ENCODE results near the gene GEMIN7. TPM values are rescaled to one million over a fixed set of nuclear protein-coding genes. Genes with fewer than 3 reads are reported as not detected.

Gene GEMIN7
- total and polyA plus RNA-seq, 2 of the 13 experiments (the other 11 are each of a cell fraction or from before 2014, with no cell fraction given): 24.1 to 30.6 TPM

DNA sequence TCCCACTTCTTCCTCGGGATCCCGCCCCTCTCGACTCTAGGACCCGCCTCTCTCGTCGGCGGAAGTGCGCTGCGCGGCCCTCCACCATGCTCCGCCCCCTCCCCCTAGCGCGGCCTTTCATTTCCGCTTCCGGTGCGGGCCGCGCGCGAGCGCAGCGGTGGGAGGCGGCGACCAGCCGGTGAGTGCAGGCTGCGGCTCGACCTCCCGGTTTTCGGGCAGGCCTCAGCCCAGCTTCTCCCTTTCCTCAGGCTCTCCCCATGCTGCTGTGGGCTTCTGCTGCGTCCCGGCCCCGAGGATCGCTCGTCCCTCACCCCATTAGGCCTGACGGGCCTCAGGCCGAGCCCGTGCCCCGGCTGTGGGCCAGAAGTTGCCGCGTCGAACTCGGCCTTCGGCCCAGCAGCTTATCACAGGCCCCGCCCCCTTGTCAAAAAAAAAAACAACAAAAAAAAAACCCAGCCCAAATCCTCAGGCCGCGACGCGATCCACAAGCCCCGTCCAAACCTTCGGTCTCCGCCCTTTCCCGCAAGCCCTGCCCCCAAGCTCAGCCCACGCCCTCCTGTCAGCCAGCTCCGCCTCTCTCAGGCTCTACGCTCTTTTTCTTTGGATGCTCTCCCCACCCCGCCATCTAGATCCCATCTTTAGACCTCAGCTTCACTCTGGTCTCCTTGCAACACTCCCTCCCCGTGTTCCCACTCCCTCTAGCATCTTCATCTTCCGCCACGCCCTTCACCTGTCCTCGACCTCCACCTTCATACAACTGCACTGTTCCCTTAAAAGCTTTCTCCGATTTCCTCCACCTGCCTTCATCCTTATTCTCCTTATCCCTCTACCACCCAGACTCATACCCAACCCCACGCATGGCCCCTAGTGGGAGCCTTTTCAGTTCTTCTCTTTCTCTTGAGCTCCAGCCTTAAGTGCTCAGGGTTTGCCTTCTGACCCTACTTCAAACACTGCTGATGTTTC lies 39.8 kb upstream of the GEMIN7 start, which contains the start of gene CLASRP (continued):
- TF ChIP-seq, protein P1, sequence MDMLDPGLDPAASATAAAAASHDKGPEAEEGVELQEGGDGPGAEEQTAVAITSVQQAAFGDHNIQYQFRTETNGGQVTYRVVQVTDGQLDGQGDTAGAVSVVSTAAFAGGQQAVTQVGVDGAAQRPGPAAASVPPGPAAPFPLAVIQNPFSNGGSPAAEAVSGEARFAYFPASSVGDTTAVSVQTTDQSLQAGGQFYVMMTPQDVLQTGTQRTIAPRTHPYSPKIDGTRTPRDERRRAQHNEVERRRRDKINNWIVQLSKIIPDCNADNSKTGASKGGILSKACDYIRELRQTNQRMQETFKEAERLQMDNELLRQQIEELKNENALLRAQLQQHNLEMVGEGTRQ (IDR thresholded peaks at IDR 0.05; ENCODE audit: low read depth, low read length): no peak
- TF ChIP-seq, protein P1 (CRISPR knock-in tag; IDR thresholded peaks at IDR 0.05; ENCODE audit: borderline replicate concordance): no peak
- TF ChIP-seq GTF2F1 (IDR thresholded peaks at IDR 0.05; ENCODE audit: low read length): no peak
- no peak for TF ChIP-seq ARNTL (CRISPR knock-in tag; IDR thresholded peaks at IDR 0.05)
- TF ChIP-seq ZNF350 (CRISPR knock-in tag; IDR thresholded peaks at IDR 0.05; ENCODE audit: borderline replicate concordance, low read depth): peak; percentile 72; the same call in 1 of the 2 replicates
- TF ChIP-seq JUNB (CRISPR knock-in tag; IDR thresholded peaks at IDR 0.05; ENCODE audit: borderline replicate concordance): no peak
- peak; percentile 88 for TF ChIP-seq YEATS4 (CRISPR knock-in tag; IDR thresholded peaks at IDR 0.05; ENCODE audit: borderline replicate concordance)
- TF ChIP-seq ZMYM3 (CRISPR knock-in tag; IDR thresholded peaks at IDR 0.05): no peak
- TF ChIP-seq TRAFD1 (CRISPR knock-in tag; IDR thresholded peaks at IDR 0.05; ENCODE audit: borderline replicate concordance): no peak
- no peak for TF ChIP-seq NFE2 (CRISPR knock-in tag; IDR thresholded peaks at IDR 0.05)
- TF ChIP-seq MYNN (CRISPR knock-in tag; IDR thresholded peaks at IDR 0.05; ENCODE audit: low read depth): no peak
- TF ChIP-seq TBX2 (CRISPR knock-in tag; IDR thresholded peaks at IDR 0.05; ENCODE audit: borderline replicate concordance): peak; percentile 45; the same call in 1 of the 2 replicates
- TF ChIP-seq ZMYM2 (CRISPR knock-in tag; IDR thresholded peaks at IDR 0.05): no peak
- TF ChIP-seq TBL1XR1 (IDR thresholded peaks at IDR 0.05; ENCODE audit: borderline replicate concordance, low read length, partially characterized antibody): no peak
- TF ChIP-seq SNAPC4 (CRISPR knock-in tag; IDR thresholded peaks at IDR 0.05): peak; percentile 75; the same call in 1 of the 2 replicates
- TF ChIP-seq EEA1 (CRISPR knock-in tag; IDR thresholded peaks at IDR 0.05; ENCODE audit: borderline replicate concordance): peak; percentile 87; the same call in 1 of the 2 replicates
- no peak for TF ChIP-seq SMYD3 (CRISPR knock-in tag; IDR thresholded peaks at IDR 0.05)
- no peak for TF ChIP-seq YY1 (IDR thresholded peaks at IDR 0.05; ENCODE audit: insufficient read depth, insufficient replicate concordance, low read depth, low read length)
